A673 (cell line): ENCODE results near the gene LRRN4CL.

Experiments
- CTCF ChIP-seq: fragments of 300-800, 200-600 bp; sonication (generic); conservative IDR thresholded peaks from 2 replicates; pipeline ENCODE4 v1.5.1; 2017; ENCODE audit warnings: low read depth, mild to moderate bottlenecking, antibody characterized with exemption, low read length, moderate library complexity, mixed read lengths
- EZH2 ChIP-seq: fragments of 200-600 bp; sonication (generic); IDR thresholded peaks from 2 replicates; pipeline ENCODE4 v1.6.1; 2017; ENCODE audit warnings: borderline replicate concordance, low read depth, mild to moderate bottlenecking, mixed read lengths, antibody characterized with exemption, low read length; ENCODE audit not compliant: poor library complexity, severe bottlenecking

- TF ChIP-seq EZH2 (no peak), CTCF (no peak)
These were observed 26.9 kb upstream of the LRRN4CL start for GRCh38 chr11:62716206-62716605.
